Astrocyte (in vitro differentiated cells and primary cell): ENCODE data around the gene RAB37. TPM values are rescaled to one million over a fixed set of nuclear protein-coding genes. Genes with fewer than 3 reads are reported as not detected.

Experiments used
- DNase-seq: peaks from one replicate; pipeline ENCODE4 v3.0.0-alpha.2; 2010; ENCODE audit warnings: low read depth
- FAIRE-seq: peaks from 2 replicates; lab custom pipeline; 2011; peaks lifted over from hg19 to GRCh38; lab: Jason Lieb, UNC
- H2AFZ ChIP-seq: 2 replicates; pipeline ENCODE4 v1.6.0; 2012; ENCODE audit warnings: low read depth, low read length, inconsistent platforms
- H3K27ac ChIP-seq: 2 replicates; pipeline ENCODE4 v1.5.1; 2011; ENCODE audit warnings: low read depth, low read length, inconsistent platforms
- H3K27me3 ChIP-seq: 2 replicates; pipeline ENCODE4 v1.6.0; 2011; ENCODE audit warnings: low read length, inconsistent platforms; ENCODE audit not compliant: insufficient read depth
- H3K36me3 ChIP-seq: 2 replicates; pipeline ENCODE4 v1.5.1; 2011; ENCODE audit warnings: low read length, inconsistent platforms; ENCODE audit not compliant: insufficient read depth
- H3K4me1 ChIP-seq: 2 replicates; pipeline ENCODE4 v1.5.1; 2011; ENCODE audit warnings: low read length, inconsistent platforms; ENCODE audit not compliant: insufficient read depth
- H3K4me2 ChIP-seq: 2 replicates; pipeline ENCODE4 v1.6.0; 2012; ENCODE audit warnings: low read length, inconsistent platforms
- H3K4me3 ChIP-seq: 2 replicates; pipeline ENCODE4 v1.5.1; 2011; ENCODE audit warnings: low read depth, mild to moderate bottlenecking, low read length, inconsistent platforms; ENCODE audit not compliant: insufficient read depth
- H3K79me2 ChIP-seq: 2 replicates; pipeline ENCODE4 v1.6.0; 2012; ENCODE audit warnings: mild to moderate bottlenecking, low read length, inconsistent platforms; ENCODE audit not compliant: insufficient read depth
- H3K9ac ChIP-seq: 2 replicates; pipeline ENCODE4 v1.6.0; 2012; ENCODE audit warnings: mild to moderate bottlenecking, low read length, inconsistent platforms
- H3K9me3 ChIP-seq: 2 replicates; pipeline ENCODE4 v1.5.1; 2012; ENCODE audit warnings: low read depth, mild to moderate bottlenecking, low read length, inconsistent platforms; ENCODE audit not compliant: insufficient read depth
- H4K20me1 ChIP-seq: 2 replicates; pipeline ENCODE4 v1.6.0; 2012; ENCODE audit warnings: low read length, inconsistent platforms; ENCODE audit not compliant: insufficient read depth
- H3K27ac Mint-ChIP-seq: one replicate; pipeline ENCODE4 v1.8.0; 2021; ENCODE audit warnings: mild to moderate bottlenecking, mixed read lengths; ENCODE audit not compliant: unreplicated experiment
- H3K27me3 Mint-ChIP-seq: one replicate; pipeline ENCODE4 v1.8.0; 2021; ENCODE audit warnings: low read depth, mixed read lengths; ENCODE audit not compliant: unreplicated experiment
- H3K36me3 Mint-ChIP-seq: one replicate; pipeline ENCODE4 v1.8.0; 2021; ENCODE audit warnings: low read depth, mixed read lengths; ENCODE audit not compliant: unreplicated experiment
- H3K4me1 Mint-ChIP-seq: one replicate; pipeline ENCODE4 v1.8.0; 2021; ENCODE audit warnings: low read depth, mixed read lengths; ENCODE audit not compliant: unreplicated experiment
- H3K4me3 Mint-ChIP-seq: one replicate; pipeline ENCODE4 v1.8.0; 2021; ENCODE audit warnings: mild to moderate bottlenecking, moderate library complexity, mixed read lengths; ENCODE audit not compliant: unreplicated experiment
- H3K9me3 Mint-ChIP-seq: one replicate; pipeline ENCODE4 v1.8.0; 2021; ENCODE audit warnings: mild to moderate bottlenecking, mixed read lengths; ENCODE audit not compliant: unreplicated experiment
- CTCF ChIP-seq: IDR thresholded peaks from 2 replicates; pipeline ENCODE4 v1.5.1; 2011; ENCODE audit warnings: low read depth, mild to moderate bottlenecking, inconsistent platforms, low read length, moderate library complexity; ENCODE audit not compliant: insufficient read depth
- EZH2 ChIP-seq: IDR thresholded peaks from 2 replicates; pipeline ENCODE4 v1.6.1; 2012; ENCODE audit warnings: mild to moderate bottlenecking, low read length, inconsistent platforms; ENCODE audit not compliant: insufficient read depth
- total RNA-seq: library from RNA; stranded (reverse); gene quantifications from 2 replicates; pipeline ENCODE4 v1.2.1, GENCODE V29; 2021

RAB37 gene
- total RNA-seq, 1 donor from 2014 or later, result 0.77 TPM

- Mint-ChIP-seq H3K27ac (no peak overlapping the region), H3K9me3 (peaks cover 8% of the 10 kb centered on the region), H3K4me3 (no peak overlapping the region), H3K36me3 (no peaks in the 10 kb centered on the region), H3K27me3 (peaks cover 51% of the 10 kb centered on the region), H3K4me1 (no peaks in the 10 kb centered on the region)
- no peak overlapping the region for H3K4me2 ChIP-seq
- no peaks in the 10 kb centered on the region for H3K36me3 ChIP-seq
- no peak overlapping the region for H3K9ac ChIP-seq
- DNase-seq, result no peak
- no peaks in the 10 kb centered on the region for H3K27me3 ChIP-seq
- FAIRE-seq, result no peak
- H3K4me3 ChIP-seq, result no peak overlapping the region
- H3K79me2 ChIP-seq, result no peaks in the 10 kb centered on the region
- no peak for TF ChIP-seq EZH2
- no peak for TF ChIP-seq CTCF
- H3K27ac ChIP-seq, result no peak overlapping the region
- no peak overlapping the region for H2AFZ ChIP-seq
- no peaks in the 10 kb centered on the region for H3K9me3 ChIP-seq
- H3K4me1 ChIP-seq, result no peaks in the 10 kb centered on the region
- H4K20me1 ChIP-seq, result no peaks in the 10 kb centered on the region
Measured at GRCh38 chr17:74699236-74699635, 37.8 kb upstream of the RAB37 start.

GRCh38 chr17:74702116-74702871 is 34.8 kb upstream of the RAB37 start:
- no peaks in the 10 kb centered on the region for H3K4me1 ChIP-seq
- DNase-seq (no peak), FAIRE-seq (no peak)
- H3K79me2 ChIP-seq, result no peaks in the 10 kb centered on the region
- H3K4me1 Mint-ChIP-seq, result no peaks in the 10 kb centered on the region
- H3K4me3 ChIP-seq, result no peak overlapping the region
- H3K27ac Mint-ChIP-seq, result no peak overlapping the region
- no peaks in the 10 kb centered on the region for H3K36me3 Mint-ChIP-seq
- H3K9me3 Mint-ChIP-seq, result peaks cover 11% of the 10 kb centered on the region
- TF ChIP-seq EZH2 (no peak), CTCF (no peak)
- H3K9me3 ChIP-seq, result no peaks in the 10 kb centered on the region
- H3K4me3 Mint-ChIP-seq, result no peak overlapping the region
- H3K36me3 ChIP-seq, result no peaks in the 10 kb centered on the region
- H3K4me2 ChIP-seq, result no peak overlapping the region
- H2AFZ ChIP-seq, result no peak overlapping the region
- no peaks in the 10 kb centered on the region for H3K27me3 ChIP-seq
- H3K27ac ChIP-seq, result no peak overlapping the region
- no peaks in the 10 kb centered on the region for H4K20me1 ChIP-seq
- H3K9ac ChIP-seq, result no peak overlapping the region
- peaks cover 57% of the 10 kb centered on the region for H3K27me3 Mint-ChIP-seq

DNA sequence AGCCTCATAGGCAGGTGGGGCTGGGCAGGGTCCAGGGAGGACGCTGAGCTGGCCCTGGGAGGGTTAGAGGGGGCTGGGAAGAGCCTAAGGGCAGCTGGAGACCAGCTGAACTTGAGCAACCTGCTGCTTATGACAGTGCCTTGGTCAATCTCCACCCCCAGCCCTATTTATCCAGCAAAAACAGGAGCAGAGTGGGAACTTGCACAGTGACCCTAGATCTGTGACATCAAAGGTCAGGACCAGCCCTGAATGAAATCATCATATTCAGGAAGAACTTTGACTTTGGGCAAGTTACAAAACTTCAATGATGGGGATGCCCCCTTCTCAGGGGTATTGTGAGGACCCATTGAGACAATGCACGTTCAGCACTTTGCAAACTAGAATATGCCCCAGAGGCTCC is 33.7 kb upstream of the RAB37 start:
- H2AFZ ChIP-seq, result no peak overlapping the region

More for the DNA sequence above, 33.7 kb upstream of the RAB37 start:
- DNase-seq (no peak), FAIRE-seq (no peak)
- Mint-ChIP-seq H3K27me3 (peaks cover 51% of the 10 kb centered on the region), H3K9me3 (peaks cover 11% of the 10 kb centered on the region), H3K4me1 (no peaks in the 10 kb centered on the region), H3K27ac (no peak overlapping the region), H3K4me3 (no peak overlapping the region), H3K36me3 (no peaks in the 10 kb centered on the region)
- Histone ChIP-seq H3K9ac (no peak overlapping the region), H3K36me3 (no peaks in the 10 kb centered on the region), H4K20me1 (no peaks in the 10 kb centered on the region), H3K4me2 (no peak overlapping the region), H3K9me3 (no peaks in the 10 kb centered on the region), H3K4me1 (no peaks in the 10 kb centered on the region), H3K79me2 (no peaks in the 10 kb centered on the region), H3K27me3 (no peaks in the 10 kb centered on the region), H3K27ac (no peak overlapping the region), H3K4me3 (no peak overlapping the region)
- TF ChIP-seq CTCF (no peak), EZH2 (no peak)
